CD14-positive monocyte (primary cell): ENCODE results near the gene PIGBOS1. TPM values are rescaled to one million over a fixed set of nuclear protein-coding genes. Genes with fewer than 3 reads are reported as not detected.
A peak's percentile ranks its signal among the peaks of the same experiment; 100 is the strongest.

Experiments
- DNase-seq, 3 donors: peaks; one replicate each; pipeline ENCODE4 v3.0.0-alpha.2; 2011 to 2022
- H2AFZ ChIP-seq: 2 replicates; pipeline ENCODE4 v1.6.0; 2012; ENCODE audit warnings: mild to moderate bottlenecking, low read depth, low read length, inconsistent platforms; ENCODE audit not compliant: insufficient read depth, poor library complexity, severe bottlenecking
- H3K27ac ChIP-seq, 2 donors: 1 replicate in 1 of 2; 2 replicates in 1 of 2; pipeline ENCODE4 v1.5.1; 2012 to 2013; ENCODE audit warnings: low read length in 2 of 2, control low read depth in 1 of 2, inconsistent platforms in 1 of 2, low read depth in 1 of 2, mild to moderate bottlenecking in 1 of 2
- H3K27me3 ChIP-seq, 2 donors: one replicate each; pipeline versions ENCODE4 v1.6.0 to v1.6.1; 2011 to 2013; ENCODE audit warnings: low read length in 2 of 2; ENCODE audit not compliant: control insufficient read depth in 2 of 2, insufficient read depth in 2 of 2
- H3K36me3 ChIP-seq, 2 donors: replicated peaks in 1 of 2; 1 replicate in 1 of 2; 2 replicates in 1 of 2; pipeline versions ENCODE4 v1.5.1 to v1.6.1; 2012 to 2013; ENCODE audit warnings: low read length in 2 of 2, control low read depth in 1 of 2, inconsistent platforms in 1 of 2, mild to moderate bottlenecking in 1 of 2; ENCODE audit not compliant: insufficient read depth in 2 of 2, control insufficient read depth in 1 of 2
- H3K4me1 ChIP-seq, 2 donors: 1 replicate in 1 of 2; 2 replicates in 1 of 2; pipeline versions ENCODE4 v1.5.1 to v1.6.1; 2012 to 2013; ENCODE audit warnings: low read length in 2 of 2, control low read depth in 1 of 2, inconsistent platforms in 1 of 2, mild to moderate bottlenecking in 1 of 2, moderate library complexity in 1 of 2; ENCODE audit not compliant: insufficient read depth in 2 of 2, control insufficient read depth in 1 of 2
- H3K4me2 ChIP-seq: replicated peaks from 2 replicates; pipeline ENCODE3; 2012; ENCODE audit warnings: low read length, moderate library complexity, mild to moderate bottlenecking; ENCODE audit not compliant: poor library complexity, severe bottlenecking; ENCODE audit errors: extremely low read depth
- H3K4me3 ChIP-seq, 3 experiments: fragments of 200-600 bp in 1 of 3; sonication (generic) in 1 of 3; replicated peaks in 1 of 3; 1 replicate in 2 of 3; 2 replicates in 1 of 3; pipeline ENCODE4 v1.5.1; 2011 to 2013; ENCODE audit warnings: low read length in 3 of 3, mild to moderate bottlenecking in 3 of 3, control low read depth in 2 of 3, low read depth in 2 of 3, inconsistent platforms in 1 of 3, moderate library complexity in 1 of 3
- H3K79me2 ChIP-seq: 2 replicates; pipeline ENCODE4 v1.6.0; 2012; ENCODE audit warnings: mild to moderate bottlenecking, control low read depth, inconsistent platforms, low read length, moderate library complexity; ENCODE audit not compliant: insufficient read depth
- H3K9ac ChIP-seq: 2 replicates; pipeline ENCODE4 v1.6.0; 2017; ENCODE audit warnings: low read length, mild to moderate bottlenecking; ENCODE audit not compliant: insufficient read depth, poor library complexity, severe bottlenecking
- H3K9me3 ChIP-seq, 2 donors: replicated peaks in 1 of 2; 1 replicate in 1 of 2; 2 replicates in 1 of 2; pipeline versions ENCODE4 v1.5.1 to v1.6.1; 2012 to 2013; ENCODE audit warnings: low read length in 2 of 2, control low read depth in 1 of 2; ENCODE audit not compliant: control insufficient read depth in 1 of 2, insufficient read depth in 1 of 2
- H4K20me1 ChIP-seq: 2 replicates; pipeline ENCODE4 v1.6.0; 2012; ENCODE audit warnings: mild to moderate bottlenecking, low read length, control low read depth, moderate library complexity; ENCODE audit not compliant: insufficient read depth
- H3K27ac Mint-ChIP-seq, 7 donors: one replicate each; pipeline ENCODE4 v1.8.0; 2020; ENCODE audit warnings: mild to moderate bottlenecking in 7 of 7, mixed read lengths in 7 of 7, moderate library complexity in 6 of 7, inconsistent platforms in 2 of 7
- H3K27me3 Mint-ChIP-seq, 3 donors: one replicate each; pipeline ENCODE4 v1.8.0; 2021 to 2022; ENCODE audit warnings: low read depth in 3 of 3, mild to moderate bottlenecking in 3 of 3, mixed read lengths in 3 of 3, moderate library complexity in 3 of 3, inconsistent platforms in 1 of 3
- H3K36me3 Mint-ChIP-seq, 2 donors: one replicate each; pipeline ENCODE4 v1.8.0; 2020; ENCODE audit warnings: mixed read lengths in 2 of 2, inconsistent platforms in 1 of 2, mild to moderate bottlenecking in 1 of 2
- H3K4me1 Mint-ChIP-seq: one replicate; pipeline ENCODE4 v1.8.0; 2020; ENCODE audit warnings: mild to moderate bottlenecking, mixed read lengths
- H3K4me3 Mint-ChIP-seq, 2 donors: one replicate each; pipeline ENCODE4 v1.8.0; 2020; ENCODE audit warnings: mild to moderate bottlenecking in 2 of 2, mixed read lengths in 2 of 2, moderate library complexity in 1 of 2
- H3K9me3 Mint-ChIP-seq, 7 donors: one replicate each; pipeline ENCODE4 v1.8.0; 2020 to 2022; ENCODE audit warnings: mixed read lengths in 7 of 7, mild to moderate bottlenecking in 6 of 7, moderate library complexity in 6 of 7, inconsistent platforms in 2 of 7
- CTCF ChIP-seq: fragments of 200-600 bp; IDR thresholded peaks from one replicate; pipeline ENCODE4 v1.8.0; 2022; ENCODE audit warnings: antibody characterized with exemption, mild to moderate bottlenecking
- WGBS: methylation state at CpG from one replicate; pipeline ENCODE4 v1.1.5; 2013; ENCODE audit warnings: missing lambda C conversion rate; ENCODE audit not compliant: insufficient coverage; 5-methylcytosine and 5-hydroxymethylcytosine counted together
- intact Hi-C, 2 donors: fragments of 100-400 bp; cut with micrococcal nuclease; formaldehyde crosslinking; loops; one replicate each; pipeline versions ENCODE4 v1.15.0 to v1.15.1; 2023
- polyA plus RNA-seq, 3 donors: library from polyadenylated mRNA; depleted of rRNA in 1 of 3; unstranded in 2 of 3; stranded (reverse) in 1 of 3; fragments of 300-500 nt in 2 of 3; fragments of >200 nt in 1 of 3; fragmentation: Illumina TruSeq in 2 of 3; gene quantifications; 1 replicate in 2 of 3; 2 replicates in 1 of 3; pipeline ENCODE4 v1.2.3, GENCODE V29; 2012 to 2021

The PIGBOS1 gene
- polyA plus RNA-seq, 3 donors: 29.4 to 69.7 (median 67.3) TPM

GRCh38 chr15:55279746-55280351 lies 39.1 kb downstream of the PIGBOS1 start:
- peak overlapping the region in 1 of 3 experiments; percentile 18 for H3K4me3 ChIP-seq
- H3K4me2 ChIP-seq: peak overlapping the region; percentile 17
- peak; percentile 77 to 94 (median 92) for DNase-seq

GRCh38 chr15:55279100-55279745 lies 39.7 kb downstream of the PIGBOS1 start:
- DNase-seq: peak in 1 of 3 donors; percentile 23
- no peak overlapping the region for H3K9ac ChIP-seq
- H3K9me3 ChIP-seq: no peaks in the 10 kb centered on the region
- H3K4me1 ChIP-seq: peaks cover 86 to 96% of the 10 kb centered on the region in 2 donors
- Mint-ChIP-seq H3K9me3 (no peaks in the 10 kb centered on the region), H3K4me3 (no peak overlapping the region), H3K27me3 (no peaks in the 10 kb centered on the region), H3K4me1 (peaks cover 87% of the 10 kb centered on the region), H3K36me3 (peaks cover 23 to 31% of the 10 kb centered on the region in 2 donors), H3K27ac (peak overlapping the region; percentile 87 to 97 (median 93))
- intact Hi-C loops: no loop called here
- no peak overlapping the region for H3K4me3 ChIP-seq
- H3K27me3 ChIP-seq: no peaks in the 10 kb centered on the region
- peaks cover 98% of the 10 kb centered on the region for H3K79me2 ChIP-seq
- H2AFZ ChIP-seq: no peak overlapping the region
- peaks cover 34% of the 10 kb centered on the region for H4K20me1 ChIP-seq
- no peaks in the 10 kb centered on the region for H3K36me3 ChIP-seq
- no peak overlapping the region for H3K4me2 ChIP-seq
- H3K27ac ChIP-seq: peak overlapping the region; percentile 27 to 91
- no peak for TF ChIP-seq CTCF
- WGBS: 67% methylated on average over 1 of the region's 2 CpGs

More at GRCh38 chr15:55279746-55280351, 39.1 kb downstream of the PIGBOS1 start:
- Histone ChIP-seq H3K36me3 (no peaks in the 10 kb centered on the region), H3K27ac (peak overlapping the region; percentile 9 to 91), H4K20me1 (peaks cover 34% of the 10 kb centered on the region), H2AFZ (no peak overlapping the region), H3K79me2 (peaks cover 98% of the 10 kb centered on the region), H3K4me1 (peaks cover 87 to 97% of the 10 kb centered on the region in 2 donors), H3K9ac (peak overlapping the region; percentile 56), H3K27me3 (no peaks in the 10 kb centered on the region), H3K9me3 (no peaks in the 10 kb centered on the region)
- H3K4me1 Mint-ChIP-seq: peaks cover 91% of the 10 kb centered on the region
- intact Hi-C loops: no loop called here
- H3K27me3 Mint-ChIP-seq: no peaks in the 10 kb centered on the region
- no peak for TF ChIP-seq CTCF
- H3K9me3 Mint-ChIP-seq: no peaks in the 10 kb centered on the region
- WGBS: 12% methylated on average over 3 of the region's 4 CpGs
- peak overlapping the region in 1 of 2 donors; percentile 62 for H3K4me3 Mint-ChIP-seq
- H3K27ac Mint-ChIP-seq: peak overlapping the region; percentile 87 to 97 (median 93)
- peaks cover 23 to 33% of the 10 kb centered on the region in 2 donors for H3K36me3 Mint-ChIP-seq
